Measurements from ENCODE around the gene NXT1.
A peak's percentile ranks its signal among the peaks of the same experiment; 100 is the strongest.

Gene NXT1

GRCh38 chr20:23339986-23340385 lies 10.6 kb upstream of the NXT1 start:
- TF ChIP-seq ARNTL (CRISPR knock-in tag; IDR thresholded peaks at IDR 0.05; ENCODE audit: borderline replicate concordance, low read depth) (no peak), ZNF8 (CRISPR knock-in tag; IDR thresholded peaks at IDR 0.05) (no peak), GLIS3 (CRISPR knock-in tag; IDR thresholded peaks at IDR 0.05) (no peak), ISL1 (CRISPR knock-in tag; IDR thresholded peaks at IDR 0.05) (no peak), CSDC2 (CRISPR knock-in tag; IDR thresholded peaks at IDR 0.05) (no peak), SNAI2 (CRISPR knock-in tag; IDR thresholded peaks at IDR 0.05) (no peak), CSRNP3 (CRISPR knock-in tag; IDR thresholded peaks at IDR 0.05) (no peak), PATZ1 (CRISPR knock-in tag; IDR thresholded peaks at IDR 0.05; ENCODE audit: borderline replicate concordance) (no peak), ZNF565 (CRISPR knock-in tag; conservative IDR thresholded peaks at IDR 0.05; ENCODE audit: low read depth) (no peak), ZC3H10 (CRISPR knock-in tag; IDR thresholded peaks at IDR 0.05) (no peak), ZNF70 (CRISPR knock-in tag; IDR thresholded peaks at IDR 0.05) (no peak)
- peak; percentile 10; the same call in 1 of the 3 replicates for ATAC-seq

- ATAC-seq = peak; percentile 94
- TF ChIP-seq ZNF565 (CRISPR knock-in tag; conservative IDR thresholded peaks at IDR 0.05; ENCODE audit: low read depth) (no peak), ZC3H10 (CRISPR knock-in tag; IDR thresholded peaks at IDR 0.05) (no peak), SNAI2 (CRISPR knock-in tag; IDR thresholded peaks at IDR 0.05) (no peak), TOX (CRISPR knock-in tag; IDR thresholded peaks at IDR 0.05; ENCODE audit: borderline replicate concordance) (no peak), GLIS3 (CRISPR knock-in tag; IDR thresholded peaks at IDR 0.05) (no peak), ISL1 (CRISPR knock-in tag; IDR thresholded peaks at IDR 0.05) (no peak), ZNF70 (CRISPR knock-in tag; IDR thresholded peaks at IDR 0.05) (no peak), CSRNP3 (CRISPR knock-in tag; IDR thresholded peaks at IDR 0.05) (no peak), TCF4 (CRISPR knock-in tag; IDR thresholded peaks at IDR 0.05; ENCODE audit: borderline replicate concordance) (no peak), POU6F1 (CRISPR knock-in tag; IDR thresholded peaks at IDR 0.05; ENCODE audit: borderline replicate concordance, low read depth) (no peak), PATZ1 (CRISPR knock-in tag; IDR thresholded peaks at IDR 0.05; ENCODE audit: borderline replicate concordance) (no peak), ZNF8 (CRISPR knock-in tag; IDR thresholded peaks at IDR 0.05) (no peak), RARB (CRISPR knock-in tag; IDR thresholded peaks at IDR 0.05) (no peak), ARNTL (CRISPR knock-in tag; IDR thresholded peaks at IDR 0.05; ENCODE audit: borderline replicate concordance, low read depth) (no peak), CREB5 (CRISPR knock-in tag; IDR thresholded peaks at IDR 0.05; ENCODE audit: low read depth) (no peak), BACH2 (CRISPR knock-in tag; IDR thresholded peaks at IDR 0.05; ENCODE audit: borderline replicate concordance) (no peak), ZFP30 (CRISPR knock-in tag; IDR thresholded peaks at IDR 0.05) (no peak), OSR1 (CRISPR knock-in tag; IDR thresholded peaks at IDR 0.05) (no peak)
These were observed 10.1 kb upstream of the NXT1 start for GRCh38 chr20:23340524-23340923.

GRCh38 chr20:23341073-23341472 lies 9.5 kb upstream of the NXT1 start:
- ATAC-seq = no peak
- TF ChIP-seq SNAI2 (CRISPR knock-in tag; IDR thresholded peaks at IDR 0.05) (no peak), TOX (CRISPR knock-in tag; IDR thresholded peaks at IDR 0.05; ENCODE audit: borderline replicate concordance) (no peak)
